Stimulated activated naive CD8-positive, alpha-beta T cell treated with anti-CD3 and anti-CD28 coated beads, Interleukin-15, amount 100 ng/mL, for 72 hours (primary cell): ENCODE data around the gene CABLES2.

Source experiments
- ATAC-seq: fragments of 150-1000 bp; cut with Tn5 transposase; 2 replicates; pipeline ENCODE4 v1.10.0; 2021; ENCODE audit warnings: mild to moderate bottlenecking, moderate library complexity
- DNase-seq, 2 donors: peaks; one replicate each; pipeline ENCODE4 v3.0.0; 2021 to 2022
- H3K27ac Mint-ChIP-seq, 2 donors: one replicate each; pipeline ENCODE4 v1.8.0; 2022; ENCODE audit warnings: mild to moderate bottlenecking in 2 of 2, mixed read lengths in 2 of 2, moderate library complexity in 2 of 2
- H3K27me3 Mint-ChIP-seq: one replicate; pipeline ENCODE4 v1.8.0; 2022; ENCODE audit warnings: mixed read lengths
- H3K4me1 Mint-ChIP-seq: one replicate; pipeline ENCODE4 v1.8.0; 2022; ENCODE audit warnings: mild to moderate bottlenecking, mixed read lengths
- H3K4me3 Mint-ChIP-seq, 2 donors: one replicate each; pipeline ENCODE4 v1.8.0; 2022; ENCODE audit warnings: mild to moderate bottlenecking in 2 of 2, mixed read lengths in 2 of 2, moderate library complexity in 1 of 2
- H3K9me3 Mint-ChIP-seq, 2 donors: one replicate each; pipeline ENCODE4 v1.8.0; 2022; ENCODE audit warnings: mixed read lengths in 2 of 2

Gene CABLES2

GRCh38 chr20:62445553-62446340, 38.7 kb upstream of the CABLES2 start:
- H3K4me1 Mint-ChIP-seq = no peaks in the 10 kb centered on the region
- DNase-seq = no peak
- H3K27ac Mint-ChIP-seq = no peak overlapping the region
- no peaks in the 10 kb centered on the region for H3K9me3 Mint-ChIP-seq
- H3K4me3 Mint-ChIP-seq = no peak overlapping the region
- peaks cover 41% of the 10 kb centered on the region for H3K27me3 Mint-ChIP-seq
- peak; percentile 44 for ATAC-seq

GRCh38 chr20:62444286-62444685, 37.2 kb upstream of the CABLES2 start:
- Mint-ChIP-seq H3K27me3 (peaks cover 38% of the 10 kb centered on the region), H3K27ac (peak overlapping the region in 1 of 2 donors; percentile 65), H3K9me3 (no peaks in the 10 kb centered on the region), H3K4me1 (no peaks in the 10 kb centered on the region), H3K4me3 (no peak overlapping the region)
- DNase-seq = no peak
- no peak for ATAC-seq

GRCh38 chr20:62441987-62442539, 35.0 kb upstream of the CABLES2 start:
- no peak for ATAC-seq

GRCh38 chr20:62439218-62439617, 32.1 kb upstream of the CABLES2 start:
- Mint-ChIP-seq H3K4me3 (no peak overlapping the region), H3K4me1 (no peaks in the 10 kb centered on the region), H3K27me3 (peaks cover 53% of the 10 kb centered on the region), H3K9me3 (no peaks in the 10 kb centered on the region), H3K27ac (no peak overlapping the region)
- ATAC-seq (no peak), DNase-seq (no peak)

More at GRCh38 chr20:62441987-62442539, 35.0 kb upstream of the CABLES2 start:
- no peaks in the 10 kb centered on the region for H3K4me1 Mint-ChIP-seq
- DNase-seq = no peak
- H3K27ac Mint-ChIP-seq = no peak overlapping the region
- no peak overlapping the region for H3K4me3 Mint-ChIP-seq
- H3K27me3 Mint-ChIP-seq = peaks cover 31% of the 10 kb centered on the region
- H3K9me3 Mint-ChIP-seq = no peaks in the 10 kb centered on the region

GRCh38 chr20:62437927-62438326, 30.8 kb upstream of the CABLES2 start:
- Mint-ChIP-seq H3K27me3 (peaks cover 65% of the 10 kb centered on the region), H3K4me1 (no peaks in the 10 kb centered on the region), H3K4me3 (no peak overlapping the region), H3K9me3 (no peaks in the 10 kb centered on the region), H3K27ac (peak overlapping the region in 1 of 2 donors; percentile 36)
- DNase-seq = no peak
- ATAC-seq = no peak

GRCh38 chr20:62437496-62437895, 30.4 kb upstream of the CABLES2 start:
- Mint-ChIP-seq H3K27me3 (peaks cover 70% of the 10 kb centered on the region), H3K4me1 (no peaks in the 10 kb centered on the region), H3K9me3 (no peaks in the 10 kb centered on the region), H3K4me3 (no peak overlapping the region), H3K27ac (peak overlapping the region in 1 of 2 donors; percentile 36)
- DNase-seq (no peak), ATAC-seq (no peak)

- Mint-ChIP-seq H3K9me3 (no peaks in the 10 kb centered on the region), H3K27ac (peak overlapping the region in 1 of 2 donors; percentile 54), H3K4me1 (no peaks in the 10 kb centered on the region), H3K4me3 (no peak overlapping the region), H3K27me3 (peaks cover 70% of the 10 kb centered on the region)
- DNase-seq = no peak
- ATAC-seq = no peak
Measured at GRCh38 chr20:62436692-62437091, 29.6 kb upstream of the CABLES2 start.

GRCh38 chr20:62433658-62434497, 26.8 kb upstream of the CABLES2 start:
- no peak overlapping the region for H3K27ac Mint-ChIP-seq
- DNase-seq = no peak

GRCh38 chr20:62430866-62431447, 23.9 kb upstream of the CABLES2 start:
- no peak for ATAC-seq
- no peak for DNase-seq
- peaks cover 55% of the 10 kb centered on the region for H3K27me3 Mint-ChIP-seq
- no peak overlapping the region for H3K4me3 Mint-ChIP-seq
- H3K4me1 Mint-ChIP-seq = no peaks in the 10 kb centered on the region
- no peaks in the 10 kb centered on the region for H3K9me3 Mint-ChIP-seq
- no peak overlapping the region for H3K27ac Mint-ChIP-seq

More at GRCh38 chr20:62433658-62434497, 26.8 kb upstream of the CABLES2 start:
- Mint-ChIP-seq H3K27me3 (peaks cover 68% of the 10 kb centered on the region), H3K9me3 (no peaks in the 10 kb centered on the region), H3K4me1 (no peaks in the 10 kb centered on the region), H3K4me3 (no peak overlapping the region)
- ATAC-seq = no peak

GRCh38 chr20:62430311-62430853, 23.3 kb upstream of the CABLES2 start:
- H3K27ac Mint-ChIP-seq = no peak overlapping the region
- peaks cover 49% of the 10 kb centered on the region for H3K27me3 Mint-ChIP-seq
- no peak for DNase-seq
- no peak for ATAC-seq
- H3K9me3 Mint-ChIP-seq = no peaks in the 10 kb centered on the region
- no peaks in the 10 kb centered on the region for H3K4me1 Mint-ChIP-seq
- no peak overlapping the region for H3K4me3 Mint-ChIP-seq

GRCh38 chr20:62429455-62430310, 22.6 kb upstream of the CABLES2 start:
- no peaks in the 10 kb centered on the region for H3K4me1 Mint-ChIP-seq
- DNase-seq = no peak
- H3K4me3 Mint-ChIP-seq = no peak overlapping the region
- no peak overlapping the region for H3K27ac Mint-ChIP-seq
- no peaks in the 10 kb centered on the region for H3K9me3 Mint-ChIP-seq
- no peak for ATAC-seq
- peaks cover 46% of the 10 kb centered on the region for H3K27me3 Mint-ChIP-seq

GRCh38 chr20:62428396-62429295, 21.6 kb upstream of the CABLES2 start:
- Mint-ChIP-seq H3K4me1 (no peaks in the 10 kb centered on the region), H3K9me3 (no peaks in the 10 kb centered on the region), H3K27ac (no peak overlapping the region), H3K4me3 (no peak overlapping the region), H3K27me3 (peaks cover 40% of the 10 kb centered on the region)
- DNase-seq = no peak
- no peak for ATAC-seq

- ATAC-seq (no peak), DNase-seq (no peak)
- Mint-ChIP-seq H3K27me3 (peaks cover 33% of the 10 kb centered on the region), H3K27ac (no peak overlapping the region), H3K4me1 (no peaks in the 10 kb centered on the region), H3K4me3 (no peak overlapping the region), H3K9me3 (no peaks in the 10 kb centered on the region)
Measured at GRCh38 chr20:62428002-62428372, 20.9 kb upstream of the CABLES2 start.
